Measurements from ENCODE around the gene CRIM1. TPM values are rescaled to one million over a fixed set of nuclear protein-coding genes. Genes with fewer than 3 reads are reported as not detected.

CRIM1 gene
- total RNA-seq, 1 experiment from 2014 or later: 292 TPM

DNA sequence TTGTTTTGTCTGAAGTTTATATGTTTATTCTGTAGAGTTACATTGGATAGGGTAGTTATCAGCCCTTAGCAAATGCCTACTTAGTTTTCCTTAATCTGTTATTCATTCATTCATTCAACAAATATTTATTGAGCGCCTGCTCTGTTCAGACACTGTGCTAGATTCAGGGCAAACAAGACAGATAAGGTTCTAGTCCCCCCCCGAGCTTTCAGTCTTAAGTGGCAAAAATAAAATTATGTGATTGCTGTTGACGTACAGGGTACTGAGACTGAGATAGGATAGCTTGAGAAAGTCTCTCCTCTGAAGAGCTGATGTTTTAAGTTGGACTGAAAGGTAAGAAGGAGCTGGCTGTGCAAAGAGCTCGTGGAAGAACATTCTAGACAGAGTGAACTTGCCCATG is 58.7 kb downstream of the CRIM1 start:
- TF ChIP-seq, protein P1, sequence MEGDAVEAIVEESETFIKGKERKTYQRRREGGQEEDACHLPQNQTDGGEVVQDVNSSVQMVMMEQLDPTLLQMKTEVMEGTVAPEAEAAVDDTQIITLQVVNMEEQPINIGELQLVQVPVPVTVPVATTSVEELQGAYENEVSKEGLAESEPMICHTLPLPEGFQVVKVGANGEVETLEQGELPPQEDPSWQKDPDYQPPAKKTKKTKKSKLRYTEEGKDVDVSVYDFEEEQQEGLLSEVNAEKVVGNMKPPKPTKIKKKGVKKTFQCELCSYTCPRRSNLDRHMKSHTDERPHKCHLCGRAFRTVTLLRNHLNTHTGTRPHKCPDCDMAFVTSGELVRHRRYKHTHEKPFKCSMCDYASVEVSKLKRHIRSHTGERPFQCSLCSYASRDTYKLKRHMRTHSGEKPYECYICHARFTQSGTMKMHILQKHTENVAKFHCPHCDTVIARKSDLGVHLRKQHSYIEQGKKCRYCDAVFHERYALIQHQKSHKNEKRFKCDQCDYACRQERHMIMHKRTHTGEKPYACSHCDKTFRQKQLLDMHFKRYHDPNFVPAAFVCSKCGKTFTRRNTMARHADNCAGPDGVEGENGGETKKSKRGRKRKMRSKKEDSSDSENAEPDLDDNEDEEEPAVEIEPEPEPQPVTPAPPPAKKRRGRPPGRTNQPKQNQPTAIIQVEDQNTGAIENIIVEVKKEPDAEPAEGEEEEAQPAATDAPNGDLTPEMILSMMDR (IDR thresholded peaks at IDR 0.05; ENCODE audit: insufficient read depth in 1 of 2, low read depth in 1 of 2, low read length in 1 of 2, severe bottlenecking in 1 of 2, unreplicated experiment in 1 of 2): no peak
- Histone ChIP-seq H3K4me3 (ENCODE audit: low read depth, low read length) (no peak overlapping the region), H3K36me3 (ENCODE audit: control insufficient read depth, insufficient read depth, low read length) (no peaks in the 10 kb centered on the region), H3K4me1 (peaks cover 54% of the 10 kb centered on the region), H3K27me3 (replicated peaks; ENCODE audit: control insufficient read depth, insufficient read depth, low read length) (no peaks in the 10 kb centered on the region), H3K9me3 (no peaks in the 10 kb centered on the region)
- peak overlapping the region; percentile 0 for H3K4me3 Mint-ChIP-seq (ENCODE audit: unreplicated experiment)
- POLR2A ChIA-PET: no interaction called here
- no peaks in the 10 kb centered on the region for H3K27me3 Mint-ChIP-seq (ENCODE audit: insufficient read depth, unreplicated experiment)
- CTCF ChIA-PET: interaction anchor here (1.8 kb wide), 1 partner anchor 45 kb away, joined by 7 read pairs; no protein-coding TSS in a partner anchor
- intact Hi-C loops (cut with micrococcal nuclease; ENCODE audit: unreplicated experiment): no loop called here
- DNase-seq: no peak
- no peaks in the 10 kb centered on the region for H3K9me3 Mint-ChIP-seq (ENCODE audit: unreplicated experiment)
- BruUV-seq (replicated peaks): no TSS peak
- H3K36me3 Mint-ChIP-seq (ENCODE audit: insufficient read depth, unreplicated experiment): peaks cover 99% of the 10 kb centered on the region
- H3K4me1 Mint-ChIP-seq (ENCODE audit: low read depth, unreplicated experiment): peaks cover 71% of the 10 kb centered on the region
- peak overlapping the region; percentile 46 for H3K27ac Mint-ChIP-seq (ENCODE audit: unreplicated experiment)

DNA sequence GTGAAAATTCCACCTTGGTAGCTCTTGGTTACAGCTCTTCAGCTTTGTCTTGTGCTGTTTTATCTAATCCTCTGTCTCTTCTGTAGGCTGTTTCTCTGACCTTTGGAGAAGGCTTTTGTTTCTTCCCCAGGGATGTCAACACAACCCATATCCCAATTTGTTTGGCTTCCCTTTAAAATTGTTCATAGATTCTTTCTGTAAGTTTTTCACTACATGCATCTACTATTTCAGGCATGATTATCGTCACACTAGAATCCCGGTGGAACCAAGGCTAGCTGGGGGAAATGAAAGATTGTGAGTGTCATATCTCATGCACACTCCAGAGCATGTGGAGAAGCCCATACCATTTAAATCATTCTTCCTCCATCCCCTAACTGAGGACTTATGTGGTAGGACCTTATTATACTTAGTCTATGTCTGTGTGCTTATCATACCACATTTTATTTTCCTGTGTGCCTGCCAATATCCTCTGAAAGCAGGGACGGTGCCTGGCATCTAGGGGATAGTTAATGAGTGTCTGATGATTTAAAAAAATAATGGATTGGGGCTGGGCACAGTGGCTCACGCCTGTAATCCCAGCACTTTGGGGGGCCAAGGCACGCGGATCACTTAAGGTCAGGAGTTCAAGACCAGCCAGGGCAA is 59.9 kb downstream of the CRIM1 start:
- ChIA-PET POLR2A (no interaction called here), CTCF (no interaction called here)
- Histone ChIP-seq H3K4me3 (ENCODE audit: low read depth, low read length) (no peak overlapping the region), H3K36me3 (ENCODE audit: control insufficient read depth, insufficient read depth, low read length) (no peaks in the 10 kb centered on the region), H3K27me3 (replicated peaks; ENCODE audit: control insufficient read depth, insufficient read depth, low read length) (no peaks in the 10 kb centered on the region), H3K9me3 (no peaks in the 10 kb centered on the region), H3K4me1 (peaks cover 48% of the 10 kb centered on the region)
- peaks cover 72% of the 10 kb centered on the region for H3K4me1 Mint-ChIP-seq (ENCODE audit: low read depth, unreplicated experiment)
- H3K27ac Mint-ChIP-seq (ENCODE audit: unreplicated experiment): peak overlapping the region; percentile 46
- no peaks in the 10 kb centered on the region for H3K9me3 Mint-ChIP-seq (ENCODE audit: unreplicated experiment)
- H3K36me3 Mint-ChIP-seq (ENCODE audit: insufficient read depth, unreplicated experiment): peaks cover 100% of the 10 kb centered on the region
- BruUV-seq (replicated peaks): no TSS peak
- no peaks in the 10 kb centered on the region for H3K27me3 Mint-ChIP-seq (ENCODE audit: insufficient read depth, unreplicated experiment)
- no peak overlapping the region for H3K4me3 Mint-ChIP-seq (ENCODE audit: unreplicated experiment)
- DNase-seq: no peak
- TF ChIP-seq, protein P1 (IDR thresholded peaks at IDR 0.05; ENCODE audit: insufficient read depth in 1 of 2, low read depth in 1 of 2, low read length in 1 of 2, severe bottlenecking in 1 of 2, unreplicated experiment in 1 of 2): no peak
- intact Hi-C loops (cut with micrococcal nuclease; ENCODE audit: unreplicated experiment): no loop called here

DNA sequence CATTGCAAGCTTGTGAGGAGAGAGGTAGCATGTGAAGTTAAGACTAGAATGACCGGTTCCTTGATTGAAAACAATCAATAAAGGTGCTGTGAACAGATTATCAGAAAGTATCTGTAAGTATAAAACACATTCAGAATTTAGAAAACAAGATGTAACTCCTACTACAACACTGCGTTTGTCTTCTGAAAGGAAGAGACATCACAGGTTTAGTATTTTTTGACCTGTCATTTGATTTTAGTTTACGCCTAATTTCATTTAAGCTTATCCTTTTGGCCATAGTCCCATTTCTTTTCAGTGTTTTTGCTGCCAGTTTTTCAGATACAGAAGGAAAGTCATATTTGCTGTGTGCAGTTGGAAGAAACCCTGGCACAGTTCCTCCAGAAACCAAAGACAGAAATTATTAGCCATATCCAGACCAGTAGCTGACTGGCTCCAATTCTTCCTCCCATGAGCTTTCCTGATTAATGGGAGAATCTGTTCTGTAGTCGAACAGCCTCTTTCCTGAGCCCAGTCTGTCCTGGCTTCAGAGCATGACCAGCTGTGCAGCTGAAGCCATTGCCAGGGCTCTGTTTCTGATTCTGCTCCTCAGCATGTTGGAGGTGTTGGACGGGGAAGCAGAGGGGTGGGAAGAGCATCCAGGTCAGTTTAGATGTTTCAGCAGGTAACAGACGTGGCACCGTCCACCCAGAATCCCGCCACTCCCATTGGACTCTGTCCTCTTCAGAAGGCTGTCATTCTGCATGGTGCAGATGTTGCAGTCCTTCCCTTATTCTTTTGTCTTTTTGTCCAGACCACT is 61.0 kb downstream of the CRIM1 start:
- no peaks in the 10 kb centered on the region for H3K27me3 Mint-ChIP-seq (ENCODE audit: insufficient read depth, unreplicated experiment)
- ChIA-PET POLR2A (no interaction called here), CTCF (interaction anchor here (3.5 kb wide), 1 partner anchor 43 kb away, joined by 21 read pairs; no protein-coding TSS in a partner anchor)
- H3K4me3 ChIP-seq (ENCODE audit: low read depth, low read length): no peak overlapping the region
- BruUV-seq (replicated peaks): no TSS peak
- peaks cover 100% of the 10 kb centered on the region for H3K36me3 Mint-ChIP-seq (ENCODE audit: insufficient read depth, unreplicated experiment)
- no peak overlapping the region for H3K4me3 Mint-ChIP-seq (ENCODE audit: unreplicated experiment)
- H3K27me3 ChIP-seq (replicated peaks; ENCODE audit: control insufficient read depth, insufficient read depth, low read length): no peaks in the 10 kb centered on the region
- intact Hi-C loops (cut with micrococcal nuclease; ENCODE audit: unreplicated experiment): no loop called here
- H3K27ac Mint-ChIP-seq (ENCODE audit: unreplicated experiment): peak overlapping the region; percentile 9
- no peaks in the 10 kb centered on the region for H3K9me3 ChIP-seq
- peaks cover 65% of the 10 kb centered on the region for H3K4me1 Mint-ChIP-seq (ENCODE audit: low read depth, unreplicated experiment)
- TF ChIP-seq, protein P1 (IDR thresholded peaks at IDR 0.05; ENCODE audit: insufficient read depth in 1 of 2, low read depth in 1 of 2, low read length in 1 of 2, severe bottlenecking in 1 of 2, unreplicated experiment in 1 of 2): no peak
- H3K4me1 ChIP-seq: peaks cover 39% of the 10 kb centered on the region
- no peaks in the 10 kb centered on the region for H3K36me3 ChIP-seq (ENCODE audit: control insufficient read depth, insufficient read depth, low read length)
- H3K9me3 Mint-ChIP-seq (ENCODE audit: unreplicated experiment): no peaks in the 10 kb centered on the region
- no peak for DNase-seq

All from Caco-2 (cell line).